Posterior vena cava (tissue), 2 donors: ENCODE data around the gene TRIP13. TPM values are rescaled to one million over a fixed set of nuclear protein-coding genes. Genes with fewer than 3 reads are reported as not detected.

Source experiments
- DNase-seq: peaks from one replicate; pipeline ENCODE4 v3.0.0-alpha.2; 2020; ENCODE audit warnings: low spot score
- intact Hi-C, 2 donors: fragments of 100-400 bp; cut with DNase I; formaldehyde crosslinking; loops; one replicate each; pipeline versions ENCODE4 v1.14.1 to v1.14.2; 2022 to 2023
- total RNA-seq, 2 donors: library from RNA; stranded (reverse); fragmentation: NEBNext Ultra II Directional; extraction: Animal tissue kit (Norgen Biotek cat#: 25700); gene quantifications; one replicate each; pipeline ENCODE4 v1.2.1, GENCODE V29; 2021
- donor health status: DM: yes; HTN: yes; CAD: no.
- donor health status: DM: yes; HTN: yes; CAD: no.

The TRIP13 gene
- total RNA-seq, 2 donors from 2014 or later, result 0.95 to 1.6 TPM

DNA sequence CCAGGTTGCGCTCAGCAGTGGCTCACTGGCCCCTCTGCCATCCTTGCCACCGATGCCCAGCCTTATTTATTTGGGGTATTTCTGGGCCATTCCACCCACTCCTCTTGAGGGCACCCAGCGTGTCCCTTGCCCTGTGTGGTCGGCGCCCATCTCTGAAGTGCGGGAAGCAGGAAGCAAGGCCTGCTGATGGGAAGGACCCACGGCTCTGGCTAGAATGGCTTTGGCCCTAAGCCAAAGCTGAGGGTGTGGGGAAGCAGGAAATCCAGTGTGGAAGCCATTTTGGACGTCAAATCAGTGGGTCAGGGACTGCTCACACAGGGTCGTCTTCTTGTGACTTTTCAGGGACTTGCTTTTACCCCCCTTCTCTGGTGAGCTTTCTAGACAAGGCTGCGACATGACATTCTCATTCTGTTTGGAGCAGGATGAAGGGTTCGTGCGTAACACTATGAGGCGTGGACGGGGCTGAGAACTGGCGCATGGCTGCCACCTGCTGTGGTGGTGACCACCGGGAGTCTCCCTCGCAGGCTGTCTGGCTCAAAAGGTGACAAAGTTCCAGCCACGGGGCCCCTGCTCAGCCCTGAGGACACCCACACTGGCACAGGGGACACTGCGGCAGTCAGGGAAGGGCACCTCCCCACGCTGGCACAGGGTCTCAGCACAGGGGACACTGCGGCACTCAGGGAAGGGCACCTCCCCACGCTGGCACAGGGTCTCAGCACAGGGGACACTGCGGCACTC lies 65.2 kb downstream of the TRIP13 start:
- DNase-seq, result peak; percentile 58
- intact Hi-C loops, result no loop called here

DNA sequence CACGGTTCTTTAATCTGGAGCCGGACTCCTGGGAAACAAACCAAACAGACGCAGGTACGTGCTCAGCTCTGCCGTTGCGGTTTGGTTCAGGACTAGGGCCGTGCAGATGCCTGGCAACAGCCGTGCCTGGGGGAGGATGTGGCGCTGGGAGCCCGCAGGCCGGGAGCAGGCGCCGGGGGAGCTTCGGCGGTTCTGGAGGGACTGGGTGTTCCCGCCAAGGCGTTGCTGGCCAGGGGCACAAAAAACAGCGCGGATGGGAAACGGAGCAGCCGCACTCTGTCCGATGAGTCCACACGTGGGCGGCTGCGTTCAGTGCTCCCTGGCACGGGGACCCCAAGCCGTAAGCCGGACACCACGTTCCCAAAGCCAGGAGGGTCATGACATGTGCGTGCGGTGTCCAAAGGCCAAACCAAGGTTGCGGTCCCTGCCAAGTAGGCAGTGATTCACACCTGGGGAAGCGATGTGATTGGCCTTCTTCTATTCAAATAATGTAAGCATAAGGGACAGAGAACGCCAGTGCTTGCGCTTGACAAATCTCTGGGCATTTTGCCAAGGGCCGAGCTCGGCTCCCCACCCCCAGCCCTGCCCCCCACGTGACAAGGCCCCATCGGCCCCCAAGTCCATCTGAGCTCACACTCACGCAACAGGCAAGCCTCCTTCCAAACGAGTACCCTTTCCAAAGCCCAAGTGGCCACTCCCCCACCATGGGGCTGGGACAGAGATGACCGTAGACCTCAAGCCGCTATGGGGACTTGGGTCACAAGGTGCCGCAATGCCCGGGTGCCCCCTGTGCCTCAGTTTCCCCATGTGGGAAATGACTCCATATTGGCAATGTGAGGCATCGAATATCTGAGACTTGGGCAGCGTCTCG lies 66.3 kb downstream of the TRIP13 start:
- intact Hi-C loops, result no loop called here
- peak; percentile 89 for DNase-seq

DNA sequence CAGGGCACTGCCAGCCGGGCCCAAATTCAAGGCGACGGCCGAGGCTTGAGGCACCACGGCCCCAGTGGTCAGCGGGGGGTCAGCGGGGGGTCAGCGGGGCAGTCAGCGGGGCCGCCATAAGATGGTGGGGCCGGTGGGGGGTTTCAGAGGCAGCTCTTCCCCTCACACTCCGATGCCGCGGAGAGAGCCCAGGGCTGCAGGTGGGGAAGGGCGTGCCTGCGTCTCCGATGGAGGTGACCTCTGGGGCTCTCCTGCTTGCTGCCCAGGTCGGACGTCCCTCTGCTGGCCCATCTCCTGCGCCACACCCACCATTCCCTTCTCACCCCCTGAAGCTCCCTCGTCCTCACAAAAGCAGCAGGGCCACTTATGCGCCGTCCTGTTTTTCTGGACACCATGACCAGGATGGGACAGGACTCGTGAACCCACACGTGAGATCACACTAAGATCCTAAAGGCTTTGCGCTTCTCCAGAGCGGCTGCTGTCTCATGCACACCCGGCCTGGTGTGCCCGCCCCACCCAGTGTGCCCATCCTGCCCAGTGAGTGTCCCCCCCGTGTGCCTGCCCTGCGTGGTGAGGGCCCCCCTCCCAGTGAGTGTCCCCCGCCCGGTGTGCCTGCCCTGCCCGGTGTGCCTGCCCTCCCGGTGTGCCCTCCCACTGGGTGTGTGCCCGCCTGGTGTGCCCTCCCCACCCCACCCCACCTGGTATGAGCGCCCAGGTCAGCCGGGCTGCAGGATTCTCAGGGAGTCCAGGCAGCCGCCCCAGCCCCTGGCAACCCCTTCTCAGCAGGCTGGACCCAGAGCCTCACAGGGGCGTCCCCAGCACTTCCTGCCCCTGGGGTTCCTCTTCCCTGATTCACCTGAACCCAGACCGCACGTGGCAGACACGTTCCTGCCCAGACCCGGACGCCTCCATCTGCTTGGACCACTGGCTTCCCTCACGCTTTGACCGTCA lies 67.2 kb downstream of the TRIP13 start:
- intact Hi-C loops, result no loop called here
- DNase-seq, result peak; percentile 73

DNA sequence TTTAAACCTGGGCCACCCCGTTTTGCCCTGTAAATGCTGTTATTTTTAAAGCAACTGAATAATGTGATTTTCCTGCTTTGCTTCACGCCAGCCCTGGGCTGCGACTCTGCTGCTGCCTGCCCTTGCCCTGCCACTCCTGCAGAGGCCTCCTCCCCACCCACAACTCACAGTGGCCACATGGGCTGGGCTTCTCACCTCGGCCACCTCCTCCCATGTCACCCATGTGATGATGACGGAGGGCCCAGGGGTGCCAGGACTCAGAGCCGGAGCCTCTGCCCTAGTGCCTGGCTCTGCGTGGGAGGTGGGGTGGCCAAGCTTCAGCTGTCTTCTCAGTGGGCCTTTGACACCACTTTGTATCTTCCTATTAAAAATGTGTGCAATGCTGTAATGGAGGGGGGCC lies 67.9 kb downstream of the TRIP13 start:
- no peak for DNase-seq
- intact Hi-C loops, result no loop called here

DNA sequence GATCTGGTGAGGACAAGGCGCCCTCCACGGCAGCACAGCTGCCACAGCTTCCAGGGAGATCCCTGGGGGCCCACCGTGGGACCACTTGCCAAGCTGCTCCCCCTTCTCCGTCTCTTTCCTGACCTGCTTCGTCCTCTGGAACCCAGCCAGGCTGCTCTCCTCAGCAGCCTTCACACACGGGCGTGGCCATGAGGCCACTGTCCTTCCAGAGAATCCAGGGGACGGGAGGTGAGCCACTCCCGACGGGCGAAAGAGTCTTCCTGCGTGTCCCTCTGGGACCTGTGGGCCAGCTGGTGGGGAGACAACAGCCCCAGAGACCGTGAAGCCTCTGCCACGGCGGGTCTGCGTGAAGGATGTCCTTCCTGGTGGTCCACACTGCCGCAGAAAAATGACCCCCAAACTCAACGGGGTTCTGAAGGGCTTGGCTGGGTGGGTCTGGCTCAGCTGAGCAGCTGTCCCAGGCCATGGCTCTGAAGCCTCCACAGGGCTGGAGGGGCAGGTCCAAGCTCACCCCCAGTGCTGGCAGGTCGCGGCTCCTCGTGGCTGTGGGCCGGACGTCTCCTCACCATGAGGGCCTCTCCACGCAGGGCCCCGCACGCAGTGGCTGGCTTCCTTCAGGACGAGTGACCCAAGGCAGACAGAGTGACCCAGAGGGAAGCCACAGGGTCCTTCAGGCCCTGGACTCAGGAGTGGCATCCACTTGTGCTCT lies 68.5 kb downstream of the TRIP13 start:
- DNase-seq, result peak; percentile 79
- intact Hi-C loops, result no loop called here

DNA sequence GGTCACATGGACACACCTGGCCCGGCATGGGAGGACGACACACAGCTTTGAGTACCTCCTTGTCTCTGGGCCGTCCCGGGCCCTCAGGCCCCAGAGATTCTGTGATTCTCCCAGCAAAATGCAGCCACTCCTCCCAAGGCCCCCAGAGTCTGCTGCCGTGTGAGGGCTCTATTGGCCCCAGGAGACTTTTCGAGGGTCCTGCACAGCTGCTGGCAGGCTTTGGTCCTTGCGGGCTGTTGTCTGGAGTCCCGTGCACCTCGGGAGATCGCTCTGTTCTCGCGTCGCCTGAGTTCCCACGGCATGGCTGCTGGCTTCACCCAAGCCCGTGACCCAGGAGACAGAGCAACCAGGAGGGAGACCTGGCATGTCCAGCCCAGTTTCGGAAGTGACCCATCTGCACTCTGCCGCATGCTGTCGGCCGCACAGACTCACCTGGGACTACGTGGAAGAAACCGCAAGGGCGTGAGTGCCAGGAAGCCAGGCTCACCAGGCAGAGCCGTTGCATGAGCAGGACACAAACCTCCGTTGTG lies 69.1 kb downstream of the TRIP13 start:
- peak; percentile 76 for DNase-seq
- intact Hi-C loops, result no loop called here

DNA sequence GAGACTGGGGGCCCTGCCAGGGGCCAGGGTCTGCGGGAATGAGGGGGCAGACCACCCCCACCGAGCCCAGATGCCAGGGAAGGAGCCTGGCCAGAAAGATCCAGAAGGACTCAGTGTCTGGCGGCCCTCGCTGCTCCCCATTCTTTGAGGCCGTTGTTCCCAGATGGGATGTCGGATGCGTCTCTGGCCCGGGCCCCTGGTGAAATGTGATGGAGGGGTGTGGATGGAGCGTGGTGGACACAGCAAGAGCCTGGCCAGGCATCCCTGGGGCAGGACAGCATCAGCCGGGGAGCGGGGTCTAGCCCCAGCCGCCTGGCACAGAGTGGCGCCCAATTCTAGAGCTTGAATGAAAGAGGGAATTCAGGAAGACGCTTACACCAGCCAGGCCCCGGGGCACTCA lies 69.7 kb downstream of the TRIP13 start:
- peak; percentile 51 for DNase-seq
- intact Hi-C loops, result no loop called here

DNA sequence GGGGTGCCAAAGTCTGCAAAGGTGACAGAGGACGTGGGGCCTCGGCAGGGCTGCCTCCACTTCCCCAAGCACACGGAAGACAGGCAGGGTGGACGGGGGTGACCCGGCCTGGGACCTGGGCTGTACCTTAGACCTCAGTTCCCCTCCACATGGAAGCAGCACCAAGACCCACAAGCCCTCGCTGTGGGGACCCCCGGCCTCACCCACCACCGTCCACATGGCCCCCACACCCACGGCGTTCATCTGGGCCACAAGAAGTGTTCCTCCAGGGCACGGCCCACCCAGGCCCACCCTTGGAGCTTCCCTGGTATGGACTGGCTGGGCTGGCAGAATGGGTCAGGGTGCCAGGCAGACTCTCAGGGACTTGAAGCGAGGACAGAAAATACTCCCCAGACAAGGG lies 70.1 kb downstream of the TRIP13 start:
- intact Hi-C loops, result no loop called here
- no peak for DNase-seq

DNA sequence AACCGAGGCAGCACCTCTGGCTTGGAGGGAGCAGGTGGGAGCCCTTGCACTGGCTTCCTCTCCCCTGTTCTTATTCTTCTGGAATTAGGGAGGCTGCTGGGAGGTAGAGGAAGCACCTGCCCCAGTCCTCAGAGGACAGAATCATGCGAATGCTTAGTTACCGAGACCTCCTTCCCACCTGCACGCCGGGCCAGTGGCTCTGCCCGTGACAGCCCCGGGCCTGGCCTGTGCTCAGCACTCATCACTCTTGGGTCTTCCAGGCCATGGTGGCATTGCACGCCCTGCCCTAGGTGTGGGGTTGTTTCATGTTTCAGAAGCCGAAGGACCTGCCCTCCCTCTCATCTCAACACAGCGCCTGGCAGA lies 70.6 kb downstream of the TRIP13 start:
- DNase-seq, result no peak
- intact Hi-C loops, result no loop called here

DNA sequence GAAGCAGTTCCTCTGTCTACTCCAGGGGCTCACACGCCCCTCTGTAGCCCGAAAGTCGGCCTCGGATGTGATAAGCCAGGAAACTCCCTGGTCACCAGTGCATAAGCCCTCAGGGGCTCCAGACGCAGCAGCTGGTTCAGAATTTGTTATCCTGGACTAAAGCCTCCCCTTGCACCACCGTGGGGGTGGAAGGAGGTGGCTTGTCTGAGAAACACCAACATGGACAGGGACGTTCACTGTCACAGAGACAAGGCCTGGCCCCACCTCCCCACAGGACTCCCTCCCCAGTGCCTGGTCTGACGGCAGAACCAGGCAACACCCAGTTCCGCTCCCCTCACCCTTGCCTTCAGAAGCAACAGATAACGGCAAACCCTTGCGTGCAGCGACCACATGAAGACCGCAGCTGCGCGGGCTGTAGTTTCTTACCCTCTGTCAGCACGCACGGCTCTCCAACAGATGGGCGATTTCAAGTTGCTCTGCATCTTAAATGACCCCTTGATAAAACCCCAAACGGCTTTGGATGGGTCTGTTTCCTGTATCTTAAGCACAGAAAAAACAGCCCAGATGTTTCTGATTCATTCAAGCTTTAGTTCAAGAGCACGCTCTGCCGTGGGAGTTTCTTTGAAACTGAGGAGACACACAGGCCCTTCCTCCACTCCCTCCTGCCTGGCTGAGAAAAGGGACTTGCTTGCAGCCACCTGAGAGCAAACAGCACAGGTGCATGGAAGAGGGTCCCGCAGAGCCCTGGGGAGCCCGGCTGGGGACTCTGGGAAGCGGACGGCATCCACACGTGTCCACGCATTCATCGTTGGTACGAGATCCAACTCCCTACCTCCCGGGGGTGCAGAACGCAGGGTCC lies 71.2 kb downstream of the TRIP13 start:
- intact Hi-C loops, result no loop called here
- peak; percentile 77 for DNase-seq

DNA sequence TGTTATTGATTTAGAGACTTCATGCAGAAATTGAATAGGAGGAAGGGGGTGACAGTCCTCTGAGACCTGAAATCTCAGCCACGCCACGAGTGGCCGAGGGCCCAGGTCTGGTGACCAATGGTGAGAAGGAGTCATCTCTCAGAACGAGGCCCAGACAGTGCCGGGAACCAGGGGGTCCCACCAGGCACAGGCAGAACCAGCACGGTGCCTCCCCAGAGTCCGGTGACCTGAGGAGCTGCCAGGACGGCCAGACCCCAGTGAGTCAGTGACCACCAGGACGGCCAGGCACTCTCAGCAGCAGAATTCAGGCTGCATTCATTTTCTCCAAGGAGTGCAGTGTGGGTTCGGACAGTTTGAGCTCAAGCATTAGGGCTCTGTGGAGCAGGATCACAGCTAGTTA lies 72.1 kb downstream of the TRIP13 start:
- intact Hi-C loops, result no loop called here
- peak; percentile 68 for DNase-seq

DNA sequence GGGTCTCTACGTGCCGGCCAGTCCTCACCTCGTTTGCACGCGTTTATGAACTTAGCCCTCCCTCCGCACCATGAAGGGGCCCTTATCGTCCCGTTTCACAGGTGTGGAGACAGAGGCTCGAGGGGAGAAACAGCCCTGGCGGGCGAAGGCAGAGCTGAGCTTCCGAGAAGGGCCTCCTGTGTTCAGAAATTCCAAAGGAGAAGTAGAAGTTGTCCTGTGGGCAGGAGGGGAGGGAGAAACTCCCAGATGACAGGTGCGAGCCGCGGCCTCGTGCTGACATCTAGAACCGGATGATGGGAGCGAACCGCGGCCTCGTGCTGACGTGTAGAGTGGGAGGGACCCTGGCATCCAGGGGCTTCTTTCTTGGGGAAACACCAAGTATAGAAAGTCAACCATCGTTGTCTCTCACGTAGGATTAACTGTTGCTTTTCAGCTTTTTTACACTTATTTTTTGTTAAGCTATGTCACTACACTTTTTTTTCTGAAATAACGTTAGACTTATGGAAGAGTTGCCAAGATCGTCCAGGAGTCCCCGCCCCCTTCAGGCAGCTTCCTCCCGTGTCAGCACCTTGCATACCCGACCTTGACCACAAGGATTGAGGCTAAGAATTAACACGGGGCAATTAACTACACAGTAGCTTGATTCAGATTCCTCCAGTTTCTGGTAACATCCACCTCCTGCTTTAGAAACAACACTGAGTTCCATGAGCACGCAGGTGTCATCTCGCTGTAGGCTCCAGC lies 73.1 kb downstream of the TRIP13 start:
- intact Hi-C loops, result no loop called here
- peak; percentile 77 for DNase-seq

DNA sequence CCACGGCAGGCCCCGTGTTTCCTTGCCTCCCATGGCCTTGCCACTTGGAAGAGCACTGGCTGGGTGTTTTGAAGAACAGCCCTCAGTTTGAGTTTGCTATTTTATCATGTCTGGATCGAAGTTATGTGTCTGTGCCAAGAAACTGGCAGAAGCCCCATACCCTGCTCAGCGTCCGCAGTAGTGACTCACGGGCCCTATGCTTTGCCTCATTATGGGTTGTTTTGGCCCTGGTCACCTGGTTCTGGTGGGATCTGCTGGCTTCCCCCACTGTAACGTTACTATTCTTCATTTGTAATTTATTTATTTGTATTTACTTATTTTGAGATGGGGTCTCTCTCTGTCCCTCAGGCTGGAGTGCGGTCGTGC lies 73.6 kb downstream of the TRIP13 start:
- intact Hi-C loops, result no loop called here
- DNase-seq, result peak; percentile 30

DNA sequence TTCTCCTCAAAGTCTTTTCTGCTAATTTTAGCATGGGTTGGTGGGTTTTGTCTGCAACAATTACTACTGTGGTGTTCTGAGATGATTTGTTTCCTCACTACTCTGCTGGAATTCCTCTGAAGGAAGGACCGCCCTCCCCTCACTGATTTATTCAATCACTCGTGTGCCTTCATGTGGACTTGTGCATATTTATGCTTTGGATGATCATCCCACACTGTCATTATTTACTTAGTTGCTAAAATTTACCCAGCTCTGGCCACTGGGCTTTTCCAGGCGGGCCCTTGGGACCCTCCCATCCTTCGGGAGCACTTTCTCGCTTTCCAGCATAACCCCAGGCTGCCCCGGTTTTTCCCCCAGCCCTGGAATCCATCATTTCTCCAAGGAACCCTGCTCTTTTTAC lies 74.3 kb downstream of the TRIP13 start:
- intact Hi-C loops, result no loop called here
- DNase-seq, result peak; percentile 24
